ENCODE results near the gene SCRN1. TPM values are rescaled to one million over a fixed set of nuclear protein-coding genes. Genes with fewer than 3 reads are reported as not detected.

The SCRN1 gene, protein sequence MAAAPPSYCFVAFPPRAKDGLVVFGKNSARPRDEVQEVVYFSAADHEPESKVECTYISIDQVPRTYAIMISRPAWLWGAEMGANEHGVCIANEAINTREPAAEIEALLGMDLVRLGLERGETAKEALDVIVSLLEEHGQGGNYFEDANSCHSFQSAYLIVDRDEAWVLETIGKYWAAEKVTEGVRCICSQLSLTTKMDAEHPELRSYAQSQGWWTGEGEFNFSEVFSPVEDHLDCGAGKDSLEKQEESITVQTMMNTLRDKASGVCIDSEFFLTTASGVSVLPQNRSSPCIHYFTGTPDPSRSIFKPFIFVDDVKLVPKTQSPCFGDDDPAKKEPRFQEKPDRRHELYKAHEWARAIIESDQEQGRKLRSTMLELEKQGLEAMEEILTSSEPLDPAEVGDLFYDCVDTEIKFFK
- 10 to 100 TPM; 33.8 to 99.8 TPM for total RNA-seq

DNA sequence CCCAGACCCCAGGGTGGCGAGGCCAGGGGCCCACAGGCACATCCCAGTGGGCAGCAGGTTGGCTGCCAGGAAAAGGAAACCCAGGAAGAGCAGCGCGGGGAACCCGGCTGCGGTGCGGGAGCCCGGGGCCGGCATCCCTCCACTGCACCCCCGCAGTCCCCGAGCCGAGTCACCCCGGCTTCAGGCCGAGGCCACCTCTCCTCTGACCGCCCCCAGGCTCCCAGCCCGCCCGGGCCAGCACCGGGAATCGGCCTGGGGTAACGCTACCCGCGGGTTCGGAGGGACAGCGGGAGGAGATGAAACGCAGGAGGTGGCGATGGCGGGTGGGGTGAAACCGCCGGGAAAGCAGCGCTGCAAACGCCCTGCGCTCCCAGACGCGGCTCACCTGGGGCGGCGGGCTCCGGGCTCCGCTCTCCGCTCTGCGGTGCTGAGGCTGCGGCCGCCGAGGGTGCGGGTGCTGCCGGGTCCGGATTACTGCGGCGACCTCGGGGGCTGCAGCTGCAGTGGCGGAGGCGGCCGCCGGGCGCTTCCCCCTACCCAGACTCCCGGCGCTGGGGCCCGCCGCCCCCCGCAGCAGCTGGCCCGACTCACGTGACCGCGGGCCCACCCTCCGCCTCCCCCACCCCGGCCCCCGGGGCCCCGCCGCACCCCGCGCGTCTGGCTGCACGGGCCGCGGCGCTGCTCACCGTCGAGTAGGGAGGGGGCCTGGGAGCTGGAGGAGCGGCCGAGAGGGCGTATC is at the start of gene SCRN1:
SCRN1 (minus strand) TSS at position 545 of the 739 bp plus-strand sequence. CDS start 20,734 bp downstream, outside the sequence.
- H3K9me3 ChIP-seq, result no peaks in the 10 kb centered on the region
- H3K27ac ChIP-seq, result peak within 1 kb of the TSS; percentile 89 to 90
- 0% methylated on average over 43 of the region's 79 CpGs for WGBS
- peak in 2 of 4 experiments; percentile 7 to 21 for TF ChIP-seq CTCF (IDR thresholded peaks at IDR 0.05)
- no peak for TF ChIP-seq POLR2AphosphoS5 (IDR thresholded peaks at IDR 0.05)
- TF ChIP-seq POLR2A (IDR thresholded peaks at IDR 0.05), result peak; percentile 54
- H3K4me1 ChIP-seq (replicated peaks), result no peaks in the 10 kb centered on the region
- intact Hi-C loops (cut with DNase I), result loop anchor here (1.0 kb wide), 1 partner anchor 38 kb away; no protein-coding TSS in a partner anchor
- H3K4me3 ChIP-seq, result peak within 1 kb of the TSS; percentile 91 to 95
- no peaks in the 10 kb centered on the region for H3K36me3 ChIP-seq
- no peaks in the 10 kb centered on the region for H3K27me3 ChIP-seq (replicated peaks; ENCODE audit: insufficient read depth)
- DNase-seq (ENCODE audit: low spot score), result peak; percentile 51

- H3K9me3 ChIP-seq, result no peaks in the 10 kb centered on the region
- no peaks in the 10 kb centered on the region for H3K4me1 ChIP-seq (replicated peaks)
- intact Hi-C loops (cut with DNase I), result no loop called here
- H3K4me3 ChIP-seq, result no peak overlapping the region
- H3K36me3 ChIP-seq, result no peaks in the 10 kb centered on the region
- TF ChIP-seq POLR2AphosphoS5 (IDR thresholded peaks at IDR 0.05) (no peak), CTCF (IDR thresholded peaks at IDR 0.05) (no peak), POLR2A (IDR thresholded peaks at IDR 0.05) (no peak)
- no peaks in the 10 kb centered on the region for H3K27me3 ChIP-seq (replicated peaks; ENCODE audit: insufficient read depth)
- DNase-seq (ENCODE audit: low spot score), result no peak
- H3K27ac ChIP-seq, result no peak overlapping the region
- WGBS, result 81% methylated on average over 3 of the region's 3 CpGs
Measured at GRCh38 chr7:30038196-30038980, 48.8 kb upstream of the SCRN1 start.

DNA sequence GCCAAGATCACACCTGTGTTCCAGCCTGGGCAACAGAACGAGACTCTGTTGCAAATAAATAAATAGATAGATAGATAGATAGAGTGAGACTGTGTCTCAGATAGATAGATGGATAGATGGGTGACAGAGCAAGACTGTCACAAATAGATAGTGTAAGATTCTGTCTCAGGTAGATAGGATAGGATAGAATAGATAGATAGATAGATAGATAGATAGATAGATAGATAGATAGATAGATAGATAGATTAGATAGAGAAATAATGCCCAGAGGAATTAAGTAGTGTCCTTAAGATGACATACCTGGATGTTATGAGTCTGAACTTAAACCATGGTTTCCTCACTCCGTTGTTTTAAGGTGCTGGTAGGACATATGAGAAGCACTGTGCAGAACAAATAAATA is 46.6 kb upstream of the SCRN1 start:
- whole genome bisulfite sequencing, result 68% methylated on average over 2 of the region's 2 CpGs
- Histone ChIP-seq H3K4me3 (no peak overlapping the region), H3K36me3 (no peaks in the 10 kb centered on the region), H3K9me3 (no peaks in the 10 kb centered on the region), H3K27me3 (replicated peaks; ENCODE audit: insufficient read depth) (no peaks in the 10 kb centered on the region), H3K4me1 (replicated peaks) (no peaks in the 10 kb centered on the region), H3K27ac (no peak overlapping the region)
- intact Hi-C loops (cut with DNase I), result no loop called here
- no peak for DNase-seq (ENCODE audit: low spot score)
- TF ChIP-seq CTCF (IDR thresholded peaks at IDR 0.05), result no peak
- no peak for TF ChIP-seq POLR2A (IDR thresholded peaks at IDR 0.05)
- no peak for TF ChIP-seq POLR2AphosphoS5 (IDR thresholded peaks at IDR 0.05)

- Histone ChIP-seq H3K27ac (no peak overlapping the region), H3K4me3 (no peak overlapping the region), H3K4me1 (replicated peaks) (no peaks in the 10 kb centered on the region), H3K27me3 (replicated peaks; ENCODE audit: insufficient read depth) (no peaks in the 10 kb centered on the region), H3K36me3 (no peaks in the 10 kb centered on the region), H3K9me3 (no peaks in the 10 kb centered on the region)
- DNase-seq (ENCODE audit: low spot score), result no peak
- no peak for TF ChIP-seq POLR2A (IDR thresholded peaks at IDR 0.05)
- no peak for TF ChIP-seq POLR2AphosphoS5 (IDR thresholded peaks at IDR 0.05)
- no peak for TF ChIP-seq CTCF (IDR thresholded peaks at IDR 0.05)
- WGBS, result 92% methylated on average over 3 of the region's 3 CpGs
- intact Hi-C loops (cut with DNase I), result no loop called here
Measured at GRCh38 chr7:30034501-30034900, 44.9 kb upstream of the SCRN1 start.

Measured in prostate gland (tissue), 2 donors.